22Rv1 (cell line): ENCODE measurements around the gene OR14A16.

Source experiments
- ZFX ChIP-seq: fragments of 450-650 bp; IDR thresholded peaks from 2 replicates; pipeline ENCODE4 v1.6.1; 2017; ENCODE audit warnings: antibody characterized with exemption, borderline replicate concordance
- TF ChIP-seq, protein P1 (sequence below): fragments of 450-650 bp; IDR thresholded peaks from 2 replicates; pipeline ENCODE4 v1.5.1; 2017; ENCODE audit warnings: mild to moderate bottlenecking

GRCh38 chr1:247840818-247841217 is 16.9 kb upstream of the OR14A16 start:
- TF ChIP-seq, protein P1, sequence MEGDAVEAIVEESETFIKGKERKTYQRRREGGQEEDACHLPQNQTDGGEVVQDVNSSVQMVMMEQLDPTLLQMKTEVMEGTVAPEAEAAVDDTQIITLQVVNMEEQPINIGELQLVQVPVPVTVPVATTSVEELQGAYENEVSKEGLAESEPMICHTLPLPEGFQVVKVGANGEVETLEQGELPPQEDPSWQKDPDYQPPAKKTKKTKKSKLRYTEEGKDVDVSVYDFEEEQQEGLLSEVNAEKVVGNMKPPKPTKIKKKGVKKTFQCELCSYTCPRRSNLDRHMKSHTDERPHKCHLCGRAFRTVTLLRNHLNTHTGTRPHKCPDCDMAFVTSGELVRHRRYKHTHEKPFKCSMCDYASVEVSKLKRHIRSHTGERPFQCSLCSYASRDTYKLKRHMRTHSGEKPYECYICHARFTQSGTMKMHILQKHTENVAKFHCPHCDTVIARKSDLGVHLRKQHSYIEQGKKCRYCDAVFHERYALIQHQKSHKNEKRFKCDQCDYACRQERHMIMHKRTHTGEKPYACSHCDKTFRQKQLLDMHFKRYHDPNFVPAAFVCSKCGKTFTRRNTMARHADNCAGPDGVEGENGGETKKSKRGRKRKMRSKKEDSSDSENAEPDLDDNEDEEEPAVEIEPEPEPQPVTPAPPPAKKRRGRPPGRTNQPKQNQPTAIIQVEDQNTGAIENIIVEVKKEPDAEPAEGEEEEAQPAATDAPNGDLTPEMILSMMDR: no peak
- TF ChIP-seq ZFX: no peak
